Measurements from ENCODE around the gene KIRREL1.
A peak's percentile ranks its signal among the peaks of the same experiment; 100 is the strongest.

Gene KIRREL1

GRCh38 chr1:157968946-157969345, 24.5 kb upstream of the KIRREL1 start:
- H3K9me3 ChIP-seq (ENCODE audit: control extremely low read depth in 1 of 5, control insufficient read depth in 4 of 5, insufficient read depth in 2 of 5, low read depth in 1 of 5, low read length in 4 of 5) = peaks cover 0 to 7% (median 0%) of the 10 kb centered on the region in 5 experiments
- no peak overlapping the region for H3K4me3 ChIP-seq (ENCODE audit: control insufficient read depth in 1 of 7, extremely low read depth in 1 of 7, insufficient read depth in 4 of 7, low read depth in 2 of 7, low read length in 6 of 7)
- no peaks in the 10 kb centered on the region for H3K36me3 ChIP-seq (ENCODE audit: control insufficient read depth in 4 of 4, insufficient read depth in 4 of 4, low read length in 3 of 4)
- H3K4me1 ChIP-seq (ENCODE audit: control extremely low read depth in 1 of 4, control insufficient read depth in 4 of 4, insufficient read depth in 4 of 4, low read length in 3 of 4) = peaks cover 0 to 8% (median 3%) of the 10 kb centered on the region in 4 experiments
- ChIA-PET CTCF (interaction anchor here (1.0 to 18.9 kb wide), 12 partner anchors 8 to 150 kb away, joined by 3 to 418 read pairs (median 5); a partner anchor contains a TSS), POLR2A (no interaction called here)
- no peaks in the 10 kb centered on the region for H3K27me3 ChIP-seq (replicated peaks in 2 of 5; ENCODE audit: control insufficient read depth in 4 of 5, insufficient read depth in 5 of 5, low read length in 4 of 5)
- 100% methylated on average over 2 of the region's 2 CpGs for WGBS (ENCODE audit: insufficient coverage)
- DNase-seq = no peak
- no peak overlapping the region for H3K27ac ChIP-seq (ENCODE audit: insufficient read depth in 1 of 2, low read depth in 1 of 2, low read length in 2 of 2, poor library complexity in 1 of 2, severe bottlenecking in 2 of 2)

- DNase-seq = peak; percentile 45 to 58 (median 46)
- Histone ChIP-seq H3K4me3 (ENCODE audit: control insufficient read depth in 1 of 7, extremely low read depth in 1 of 7, insufficient read depth in 4 of 7, low read depth in 2 of 7, low read length in 6 of 7) (no peak overlapping the region), H3K9me3 (ENCODE audit: control extremely low read depth in 1 of 5, control insufficient read depth in 4 of 5, insufficient read depth in 2 of 5, low read depth in 1 of 5, low read length in 4 of 5) (peaks cover 0 to 7% (median 0%) of the 10 kb centered on the region in 5 experiments), H3K27ac (ENCODE audit: insufficient read depth in 1 of 2, low read depth in 1 of 2, low read length in 2 of 2, poor library complexity in 1 of 2, severe bottlenecking in 2 of 2) (no peak overlapping the region), H3K36me3 (ENCODE audit: control insufficient read depth in 4 of 4, insufficient read depth in 4 of 4, low read length in 3 of 4) (no peaks in the 10 kb centered on the region), H3K27me3 (replicated peaks in 2 of 5; ENCODE audit: control insufficient read depth in 4 of 5, insufficient read depth in 5 of 5, low read length in 4 of 5) (no peaks in the 10 kb centered on the region), H3K4me1 (ENCODE audit: control extremely low read depth in 1 of 4, control insufficient read depth in 4 of 4, insufficient read depth in 4 of 4, low read length in 3 of 4) (peaks cover 0 to 8% (median 3%) of the 10 kb centered on the region in 4 experiments)
- CTCF ChIA-PET = interaction anchor here (0.5 to 18.9 kb wide), 17 partner anchors 8 to 159 kb away, joined by 3 to 418 read pairs (median 4); a partner anchor contains a TSS
- 94% methylated on average over 2 of the region's 3 CpGs for WGBS (ENCODE audit: insufficient coverage)
- POLR2A ChIA-PET = no interaction called here
Measured at GRCh38 chr1:157969697-157970485, 23.6 kb upstream of the KIRREL1 start.

- DNase-seq = no peak
- CTCF ChIA-PET = interaction anchor here (0.6 to 18.9 kb wide), 6 partner anchors 8 to 887 kb away, joined by 3 to 418 read pairs (median 6); a partner anchor contains a TSS
Measured at GRCh38 chr1:157971769-157972168, 21.7 kb upstream of the KIRREL1 start.

GRCh38 chr1:157975228-157975950, 18.1 kb upstream of the KIRREL1 start:
- no peak for DNase-seq
- ChIA-PET CTCF (interaction anchor here (0.7 to 13.3 kb wide), 5 partner anchors 12 to 165 kb away, joined by 3 to 123 read pairs (median 3); no protein-coding TSS in a partner anchor), POLR2A (interaction anchor here (0.6 kb wide), 1 partner anchor 124 kb away, joined by 3 read pairs; no protein-coding TSS in a partner anchor)
- Histone ChIP-seq H3K27me3 (replicated peaks in 2 of 5; ENCODE audit: control insufficient read depth in 4 of 5, insufficient read depth in 5 of 5, low read length in 4 of 5) (peaks cover 0 to 5% (median 2%) of the 10 kb centered on the region in 5 experiments), H3K36me3 (ENCODE audit: control insufficient read depth in 4 of 4, insufficient read depth in 4 of 4, low read length in 3 of 4) (no peaks in the 10 kb centered on the region), H3K4me1 (ENCODE audit: control extremely low read depth in 1 of 4, control insufficient read depth in 4 of 4, insufficient read depth in 4 of 4, low read length in 3 of 4) (peaks cover 0 to 6% (median 2%) of the 10 kb centered on the region in 4 experiments), H3K9me3 (ENCODE audit: control extremely low read depth in 1 of 5, control insufficient read depth in 4 of 5, insufficient read depth in 2 of 5, low read depth in 1 of 5, low read length in 4 of 5) (peaks cover 0 to 5% (median 0%) of the 10 kb centered on the region in 5 experiments), H3K4me3 (ENCODE audit: control insufficient read depth in 1 of 7, extremely low read depth in 1 of 7, insufficient read depth in 4 of 7, low read depth in 2 of 7, low read length in 6 of 7) (no peak overlapping the region), H3K27ac (ENCODE audit: insufficient read depth in 1 of 2, low read depth in 1 of 2, low read length in 2 of 2, poor library complexity in 1 of 2, severe bottlenecking in 2 of 2) (no peak overlapping the region)
- WGBS (ENCODE audit: insufficient coverage) = 100% methylated on average over 1 of the region's 2 CpGs

More at GRCh38 chr1:157971769-157972168, 21.7 kb upstream of the KIRREL1 start:
- Histone ChIP-seq H3K27me3 (replicated peaks in 2 of 5; ENCODE audit: control insufficient read depth in 4 of 5, insufficient read depth in 5 of 5, low read length in 4 of 5) (no peaks in the 10 kb centered on the region), H3K4me1 (ENCODE audit: control extremely low read depth in 1 of 4, control insufficient read depth in 4 of 4, insufficient read depth in 4 of 4, low read length in 3 of 4) (peaks cover 0 to 8% (median 3%) of the 10 kb centered on the region in 4 experiments), H3K36me3 (ENCODE audit: control insufficient read depth in 4 of 4, insufficient read depth in 4 of 4, low read length in 3 of 4) (no peaks in the 10 kb centered on the region), H3K9me3 (ENCODE audit: control extremely low read depth in 1 of 5, control insufficient read depth in 4 of 5, insufficient read depth in 2 of 5, low read depth in 1 of 5, low read length in 4 of 5) (peaks cover 0 to 7% (median 0%) of the 10 kb centered on the region in 5 experiments), H3K4me3 (ENCODE audit: control insufficient read depth in 1 of 7, extremely low read depth in 1 of 7, insufficient read depth in 4 of 7, low read depth in 2 of 7, low read length in 6 of 7) (no peak overlapping the region), H3K27ac (ENCODE audit: insufficient read depth in 1 of 2, low read depth in 1 of 2, low read length in 2 of 2, poor library complexity in 1 of 2, severe bottlenecking in 2 of 2) (no peak overlapping the region)
- POLR2A ChIA-PET = no interaction called here

GRCh38 chr1:157976888-157977287, 16.6 kb upstream of the KIRREL1 start:
- peaks cover 0 to 5% (median 2%) of the 10 kb centered on the region in 5 experiments for H3K27me3 ChIP-seq (replicated peaks in 2 of 5; ENCODE audit: control insufficient read depth in 4 of 5, insufficient read depth in 5 of 5, low read length in 4 of 5)
- DNase-seq = no peak
- H3K4me3 ChIP-seq (ENCODE audit: control insufficient read depth in 1 of 7, extremely low read depth in 1 of 7, insufficient read depth in 4 of 7, low read depth in 2 of 7, low read length in 6 of 7) = no peak overlapping the region
- no peak overlapping the region for H3K27ac ChIP-seq (ENCODE audit: insufficient read depth in 1 of 2, low read depth in 1 of 2, low read length in 2 of 2, poor library complexity in 1 of 2, severe bottlenecking in 2 of 2)
- ChIA-PET POLR2A (interaction anchor here (0.6 kb wide), 1 partner anchor 10 kb away, joined by 5 read pairs; no protein-coding TSS in a partner anchor), CTCF (interaction anchor here (1.7 to 13.3 kb wide), 4 partner anchors 9 to 145 kb away, joined by 5 to 123 read pairs (median 6); no protein-coding TSS in a partner anchor)
- peaks cover 0 to 6% (median 2%) of the 10 kb centered on the region in 4 experiments for H3K4me1 ChIP-seq (ENCODE audit: control extremely low read depth in 1 of 4, control insufficient read depth in 4 of 4, insufficient read depth in 4 of 4, low read length in 3 of 4)
- H3K36me3 ChIP-seq (ENCODE audit: control insufficient read depth in 4 of 4, insufficient read depth in 4 of 4, low read length in 3 of 4) = no peaks in the 10 kb centered on the region
- peaks cover 0 to under 1% (median 0%) of the 10 kb centered on the region in 5 experiments for H3K9me3 ChIP-seq (ENCODE audit: control extremely low read depth in 1 of 5, control insufficient read depth in 4 of 5, insufficient read depth in 2 of 5, low read depth in 1 of 5, low read length in 4 of 5)
- no CpG with 5 or more reads among the region's 2 CpGs for WGBS (ENCODE audit: insufficient coverage)

GRCh38 chr1:157978586-157979403, 14.7 kb upstream of the KIRREL1 start:
- CTCF ChIA-PET = interaction anchor here (0.6 to 13.3 kb wide), 6 partner anchors 8 to 138 kb away, joined by 3 to 123 read pairs (median 4); no protein-coding TSS in a partner anchor
- POLR2A ChIA-PET = interaction anchor here (0.7 kb wide), 1 partner anchor 12 kb away, joined by 3 read pairs; no protein-coding TSS in a partner anchor
- H3K4me1 ChIP-seq (ENCODE audit: control extremely low read depth in 1 of 4, control insufficient read depth in 4 of 4, insufficient read depth in 4 of 4, low read length in 3 of 4) = peaks cover 0 to 6% (median 2%) of the 10 kb centered on the region in 4 experiments
- H3K9me3 ChIP-seq (ENCODE audit: control extremely low read depth in 1 of 5, control insufficient read depth in 4 of 5, insufficient read depth in 2 of 5, low read depth in 1 of 5, low read length in 4 of 5) = no peaks in the 10 kb centered on the region
- 31% methylated on average over 23 of the region's 38 CpGs for WGBS (ENCODE audit: insufficient coverage)
- no peaks in the 10 kb centered on the region for H3K36me3 ChIP-seq (ENCODE audit: control insufficient read depth in 4 of 4, insufficient read depth in 4 of 4, low read length in 3 of 4)
- H3K4me3 ChIP-seq (ENCODE audit: control insufficient read depth in 1 of 7, extremely low read depth in 1 of 7, insufficient read depth in 4 of 7, low read depth in 2 of 7, low read length in 6 of 7) = peak overlapping the region in 1 of 7 experiments; percentile 36
- peaks cover 0 to 6% (median 3%) of the 10 kb centered on the region in 5 experiments for H3K27me3 ChIP-seq (replicated peaks in 2 of 5; ENCODE audit: control insufficient read depth in 4 of 5, insufficient read depth in 5 of 5, low read length in 4 of 5)
- DNase-seq = no peak
- no peak overlapping the region for H3K27ac ChIP-seq (ENCODE audit: insufficient read depth in 1 of 2, low read depth in 1 of 2, low read length in 2 of 2, poor library complexity in 1 of 2, severe bottlenecking in 2 of 2)
